ENCODE results near the gene RASAL2. TPM values are rescaled to one million over a fixed set of nuclear protein-coding genes. Genes with fewer than 3 reads are reported as not detected.

The RASAL2 gene
- total and polyA plus RNA-seq, 2 of the 4 experiments (the other 2 are of a cell fraction), result 13.1 to 20.6 TPM

DNA sequence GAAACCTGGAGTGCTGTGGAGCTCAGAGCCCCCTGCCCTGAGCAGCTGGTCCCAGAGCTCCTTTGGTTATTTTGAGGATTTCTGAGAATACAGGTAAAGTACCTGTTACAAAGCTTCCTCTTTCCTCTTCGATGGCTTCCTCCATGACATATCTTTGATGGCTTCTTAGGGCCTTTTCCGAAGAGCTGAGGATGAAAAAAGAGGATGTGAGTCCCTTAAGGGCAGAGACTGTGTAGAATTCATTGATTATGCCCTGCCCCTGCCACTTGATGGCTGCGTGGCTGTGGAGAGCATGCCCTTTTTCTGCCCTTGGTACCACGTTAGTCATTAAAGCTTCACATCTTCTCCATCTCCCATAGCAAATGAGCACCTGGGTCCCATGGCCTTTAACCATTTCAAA is 433.2 kb downstream of the RASAL2 start:
- in situ Hi-C loops (cut with MboI; ENCODE audit: low sequenced_read_pairs) (no loop called here), dilution Hi-C loops (cut with HindIII; ENCODE audit: low sequenced_read_pairs, unreplicated experiment) (no loop called here), intact Hi-C loops (cut with micrococcal nuclease) (no loop called here)
- Histone ChIP-seq H3K9me3 (ENCODE audit: control insufficient read depth, insufficient read depth, low read length) (no peaks in the 10 kb centered on the region), H3K79me1 (ENCODE audit: low read depth in 1 of 2, low read length in 2 of 2) (no peaks in the 10 kb centered on the region), H3K4me1 (ENCODE audit: control insufficient read depth, insufficient read depth, low read length) (peaks cover 14% of the 10 kb centered on the region), H4K5ac (ENCODE audit: low read depth, low read length) (no peak overlapping the region), H3K56ac (ENCODE audit: extremely low read depth, insufficient read depth, low read length) (no peak overlapping the region), H2BK120ac (ENCODE audit: low read depth, low read length) (no peak overlapping the region), H3K4ac (ENCODE audit: low read depth, low read length) (no peak overlapping the region), H2AFZ (replicated peaks; ENCODE audit: low read length, poor library complexity) (no peak overlapping the region), H3K9me1 (ENCODE audit: insufficient read depth, low read length) (peaks cover 6% of the 10 kb centered on the region; the same call in 1 of the 2 replicates), H3K4me3 (ENCODE audit: insufficient read depth, low read depth, low read length) (no peak overlapping the region), H2BK5ac (ENCODE audit: low read depth, low read length, poor library complexity, severe bottlenecking) (no peak overlapping the region), H3K36me3 (ENCODE audit: control insufficient read depth, insufficient read depth, low read length) (no peaks in the 10 kb centered on the region), H3K4me2 (ENCODE audit: low read depth, low read length) (no peak overlapping the region), H3K23ac (ENCODE audit: low read depth, low read length) (no peak overlapping the region), H2BK20ac (ENCODE audit: low read depth, low read length) (no peak overlapping the region), H3K18ac (ENCODE audit: low read depth, low read length) (no peak overlapping the region), H2BK15ac (ENCODE audit: low read depth, low read length) (no peak overlapping the region), H3K27me3 (ENCODE audit: control insufficient read depth, insufficient read depth, low read length) (no peaks in the 10 kb centered on the region), H4K8ac (ENCODE audit: low read depth in 2 of 2, low read length in 2 of 2) (no peak overlapping the region), H2AK9ac (replicated peaks; ENCODE audit: low read depth, low read length, poor library complexity) (no peak overlapping the region), H3K9ac (ENCODE audit: low read depth, low read length) (no peak overlapping the region), H4K20me1 (ENCODE audit: insufficient read depth, low read length) (no peaks in the 10 kb centered on the region; the same call in 1 of the 2 replicates), H2AK5ac (ENCODE audit: low read depth, low read length) (no peak overlapping the region), H3K14ac (replicated peaks; ENCODE audit: low read depth, low read length) (no peak overlapping the region), H3K27ac (ENCODE audit: insufficient read depth, low read length) (no peak overlapping the region), H4K91ac (ENCODE audit: insufficient read depth, low read depth, low read length) (no peak overlapping the region)
- no peak for ATAC-seq (ENCODE audit: low read depth)
- TF ChIP-seq, protein P1, sequence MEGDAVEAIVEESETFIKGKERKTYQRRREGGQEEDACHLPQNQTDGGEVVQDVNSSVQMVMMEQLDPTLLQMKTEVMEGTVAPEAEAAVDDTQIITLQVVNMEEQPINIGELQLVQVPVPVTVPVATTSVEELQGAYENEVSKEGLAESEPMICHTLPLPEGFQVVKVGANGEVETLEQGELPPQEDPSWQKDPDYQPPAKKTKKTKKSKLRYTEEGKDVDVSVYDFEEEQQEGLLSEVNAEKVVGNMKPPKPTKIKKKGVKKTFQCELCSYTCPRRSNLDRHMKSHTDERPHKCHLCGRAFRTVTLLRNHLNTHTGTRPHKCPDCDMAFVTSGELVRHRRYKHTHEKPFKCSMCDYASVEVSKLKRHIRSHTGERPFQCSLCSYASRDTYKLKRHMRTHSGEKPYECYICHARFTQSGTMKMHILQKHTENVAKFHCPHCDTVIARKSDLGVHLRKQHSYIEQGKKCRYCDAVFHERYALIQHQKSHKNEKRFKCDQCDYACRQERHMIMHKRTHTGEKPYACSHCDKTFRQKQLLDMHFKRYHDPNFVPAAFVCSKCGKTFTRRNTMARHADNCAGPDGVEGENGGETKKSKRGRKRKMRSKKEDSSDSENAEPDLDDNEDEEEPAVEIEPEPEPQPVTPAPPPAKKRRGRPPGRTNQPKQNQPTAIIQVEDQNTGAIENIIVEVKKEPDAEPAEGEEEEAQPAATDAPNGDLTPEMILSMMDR (conservative IDR thresholded peaks at IDR 0.05; ENCODE audit: low read depth, low read length), result no peak
- TF ChIP-seq, protein P2, sequence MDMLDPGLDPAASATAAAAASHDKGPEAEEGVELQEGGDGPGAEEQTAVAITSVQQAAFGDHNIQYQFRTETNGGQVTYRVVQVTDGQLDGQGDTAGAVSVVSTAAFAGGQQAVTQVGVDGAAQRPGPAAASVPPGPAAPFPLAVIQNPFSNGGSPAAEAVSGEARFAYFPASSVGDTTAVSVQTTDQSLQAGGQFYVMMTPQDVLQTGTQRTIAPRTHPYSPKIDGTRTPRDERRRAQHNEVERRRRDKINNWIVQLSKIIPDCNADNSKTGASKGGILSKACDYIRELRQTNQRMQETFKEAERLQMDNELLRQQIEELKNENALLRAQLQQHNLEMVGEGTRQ (IDR thresholded peaks at IDR 0.05; ENCODE audit: low read depth, low read length), result no peak
- TF ChIP-seq SMC3 (IDR thresholded peaks at IDR 0.05; ENCODE audit: low read depth, low read length) (no peak), RAD21 (IDR thresholded peaks at IDR 0.05; ENCODE audit: low read length) (no peak), MAFK (IDR thresholded peaks at IDR 0.05; ENCODE audit: low read depth, low read length) (no peak), CHD1 (IDR thresholded peaks at IDR 0.05; ENCODE audit: low read depth, low read length) (no peak), CEBPB (IDR thresholded peaks at IDR 0.05; ENCODE audit: low read depth, low read length) (no peak), RFX5 (IDR thresholded peaks at IDR 0.05; ENCODE audit: low read depth, low read length) (no peak), FOS (IDR thresholded peaks at IDR 0.05; ENCODE audit: low read depth, low read length) (no peak), MXI1 (IDR thresholded peaks at IDR 0.05; ENCODE audit: borderline replicate concordance, low read depth, low read length) (no peak), BHLHE40 (IDR thresholded peaks at IDR 0.05; ENCODE audit: low read depth, low read length) (no peak)
- DNase-seq, result no peak
- POLR2A ChIA-PET (ENCODE audit: unreplicated experiment), result no interaction called here
- 94% methylated on average over 2 of the region's 4 CpGs; no CpG with 5 or more reads in 1 of the 2 experiments for WGBS, 2 experiments (ENCODE audit: extremely low coverage in 2 of 2, insufficient read length in 1 of 2)
- CTCF ChIA-PET, result interaction anchor here (1.4 kb wide), 1 partner anchor 25 kb away, joined by 3 read pairs; no protein-coding TSS in a partner anchor
- BruUV-seq (replicated peaks), result no TSS peak
